ENCODE results near the gene USP20.
A peak's percentile ranks its signal among the peaks of the same experiment; 100 is the strongest.
"Not testable (repeated sequence)": the region's sequence is repeated elsewhere in the genome, so short reads cannot be mapped to it uniquely, and the experiment has no call there.

Gene USP20

DNA sequence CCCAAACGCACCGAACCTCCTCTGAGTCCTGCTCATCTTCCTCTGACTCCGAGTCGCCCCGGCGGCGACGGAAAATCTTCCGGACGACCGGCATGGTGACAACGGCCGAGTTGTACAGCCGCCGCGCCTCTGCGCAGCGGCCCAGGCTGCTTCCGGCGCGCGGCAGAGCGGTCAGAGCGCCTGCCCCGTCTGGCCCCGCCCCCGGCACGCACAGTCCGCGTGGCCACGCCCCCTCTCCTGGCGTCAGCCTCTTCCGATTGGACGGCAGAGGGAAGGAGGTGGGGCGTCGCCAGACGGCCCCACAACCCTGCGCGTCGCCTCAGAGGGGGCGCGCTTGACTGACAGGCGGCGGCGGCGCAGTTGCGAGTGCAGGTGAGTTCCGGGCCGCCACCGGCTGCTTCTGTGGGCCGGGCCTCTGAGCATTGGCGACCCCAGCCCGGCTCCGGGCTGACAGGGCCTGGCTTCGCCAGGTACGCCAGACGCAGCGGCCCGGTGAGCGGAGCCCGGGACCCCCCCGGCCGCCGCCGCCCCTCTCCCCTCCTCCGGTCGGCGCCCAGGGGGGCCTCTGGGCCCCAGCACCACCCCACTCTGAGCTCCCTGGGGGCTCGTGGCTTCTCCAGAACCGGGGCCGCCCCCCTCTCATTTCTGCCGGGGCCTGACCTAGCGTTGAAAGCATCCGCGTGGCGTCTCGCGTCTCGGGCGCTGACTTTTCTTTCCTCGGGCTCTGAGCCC, at the start of gene USP20, which contains the start of gene C9orf78:
TSS of gene USP20 (plus strand) at position 331 of the 732 bp plus-strand sequence. CDS start 17,098 bp downstream, outside the sequence.
TSS of gene C9orf78 (minus strand) at position 148 of the 732 bp plus-strand sequence. CDS start at position 94, 54 bp downstream.
- peak; percentile 94 to 98 for DNase-seq

DNA sequence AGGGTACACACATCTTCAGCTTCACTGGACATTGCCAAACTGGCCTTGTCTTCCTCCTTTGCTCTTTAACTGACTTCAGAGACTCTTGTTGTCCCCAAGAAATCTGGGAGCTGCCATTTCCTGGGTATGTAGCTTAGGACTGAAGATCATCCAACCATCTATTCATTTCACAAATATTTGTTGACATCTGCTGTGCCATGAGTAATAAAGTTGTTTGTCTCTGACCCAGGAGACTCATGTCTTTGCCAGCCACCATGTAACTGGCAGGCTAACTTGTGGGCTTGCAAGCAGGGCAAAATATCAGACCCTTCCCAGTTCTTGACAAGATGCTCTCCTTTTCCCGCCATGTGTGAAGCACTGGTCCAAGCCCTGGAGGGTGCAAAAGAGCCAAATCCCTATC, 49.4 kb upstream of the USP20 start:
- no peak for DNase-seq

DNA sequence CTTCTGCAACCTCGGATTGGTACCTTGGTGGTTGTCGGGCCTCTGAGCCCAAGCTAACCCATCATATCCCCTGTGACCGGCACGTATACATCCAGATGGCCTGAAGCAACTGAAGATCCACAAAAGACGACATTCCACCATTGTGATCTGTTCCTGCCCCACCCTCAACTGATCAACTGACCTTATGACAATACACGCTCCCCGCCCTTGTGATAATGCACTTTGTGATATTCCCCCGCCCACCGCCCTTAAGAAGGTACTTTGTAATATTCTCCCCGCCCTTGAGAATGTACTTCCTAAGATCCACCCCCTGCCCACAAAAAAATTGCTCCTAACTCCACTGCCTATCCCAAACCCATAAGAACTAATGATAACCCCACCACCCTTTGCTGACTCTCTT, 48.8 kb upstream of the USP20 start:
- no peak for DNase-seq

DNA sequence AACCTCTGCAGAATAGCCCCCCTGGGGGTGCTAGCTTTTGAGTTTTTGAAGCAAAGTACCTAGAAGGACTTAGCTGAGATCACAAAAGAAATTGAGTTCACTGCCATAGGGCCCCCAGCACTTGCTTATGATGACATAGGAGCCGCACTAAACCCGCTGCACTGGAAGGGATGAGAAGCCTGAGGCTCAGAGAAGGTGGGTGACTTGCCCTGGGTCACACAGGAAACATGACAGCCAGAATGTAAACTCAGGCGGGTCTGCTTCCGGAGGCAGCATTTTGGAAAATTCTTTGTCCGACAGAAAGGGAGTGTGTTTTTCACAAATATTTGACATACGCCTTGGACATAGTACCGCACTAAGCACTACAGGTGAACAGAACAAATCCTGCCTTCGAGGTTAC, 40.7 kb upstream of the USP20 start:
- no peak for DNase-seq

DNA sequence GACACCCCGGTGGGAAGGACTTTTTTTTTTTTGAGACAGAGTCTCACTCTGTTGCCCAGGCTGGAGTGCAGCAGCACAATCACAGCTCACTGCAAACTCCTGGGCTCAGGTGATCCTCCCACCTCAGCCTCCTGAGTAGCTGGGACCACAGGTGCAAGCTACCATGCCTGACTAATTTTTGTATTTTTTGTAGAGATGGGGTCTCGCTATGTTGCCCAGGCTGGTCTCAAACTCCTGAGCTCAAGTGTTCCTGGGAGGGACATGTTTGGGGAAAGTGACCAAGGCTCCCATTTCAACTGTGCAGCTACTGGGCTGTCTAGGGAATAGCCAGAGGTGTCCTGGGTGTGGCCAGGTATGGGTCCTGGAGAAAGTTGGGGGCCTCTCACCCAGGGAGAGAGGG, 39.2 kb upstream of the USP20 start:
- not testable (repeated sequence) for DNase-seq

DNA sequence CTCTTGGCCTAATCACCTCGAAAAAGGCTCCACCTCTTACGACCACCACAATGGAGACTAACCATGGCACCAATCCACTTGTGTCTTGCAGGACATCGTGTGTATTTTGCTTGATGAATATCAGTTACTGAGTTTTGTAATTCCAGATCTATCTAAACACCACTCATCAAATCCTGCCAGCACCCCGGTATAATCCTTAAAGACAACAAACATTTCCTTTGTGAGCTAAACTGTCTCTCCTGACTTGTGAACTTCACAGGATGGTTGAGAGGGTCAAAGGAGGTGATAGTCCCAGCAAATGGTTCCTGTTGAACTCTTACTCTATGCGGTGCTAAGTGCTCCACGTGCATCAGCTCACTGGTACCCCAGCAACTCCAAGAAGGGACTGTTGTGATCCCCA, 36.3 kb upstream of the USP20 start:
- no peak for DNase-seq

DNA sequence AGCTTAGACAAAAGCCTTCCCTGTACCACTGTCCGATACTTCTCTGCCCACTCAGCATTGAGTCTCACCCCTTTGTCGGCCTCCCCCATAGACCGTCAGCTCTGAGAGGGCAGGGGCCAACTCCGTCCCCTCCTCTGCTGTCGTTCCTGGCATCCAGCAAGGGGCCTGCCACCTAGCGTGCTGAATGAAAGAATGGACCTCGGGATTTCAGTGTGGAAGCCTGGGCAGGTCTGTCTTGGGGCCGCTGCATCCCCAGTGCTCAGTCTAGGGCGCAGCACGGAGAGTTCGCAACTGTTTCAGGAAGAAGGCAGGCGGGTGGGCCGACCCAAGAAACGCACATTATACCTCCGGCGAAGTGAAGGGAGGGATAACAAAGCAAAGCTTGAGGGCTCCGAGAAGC, 33.8 kb upstream of the USP20 start:
- DNase-seq = no peak

DNA sequence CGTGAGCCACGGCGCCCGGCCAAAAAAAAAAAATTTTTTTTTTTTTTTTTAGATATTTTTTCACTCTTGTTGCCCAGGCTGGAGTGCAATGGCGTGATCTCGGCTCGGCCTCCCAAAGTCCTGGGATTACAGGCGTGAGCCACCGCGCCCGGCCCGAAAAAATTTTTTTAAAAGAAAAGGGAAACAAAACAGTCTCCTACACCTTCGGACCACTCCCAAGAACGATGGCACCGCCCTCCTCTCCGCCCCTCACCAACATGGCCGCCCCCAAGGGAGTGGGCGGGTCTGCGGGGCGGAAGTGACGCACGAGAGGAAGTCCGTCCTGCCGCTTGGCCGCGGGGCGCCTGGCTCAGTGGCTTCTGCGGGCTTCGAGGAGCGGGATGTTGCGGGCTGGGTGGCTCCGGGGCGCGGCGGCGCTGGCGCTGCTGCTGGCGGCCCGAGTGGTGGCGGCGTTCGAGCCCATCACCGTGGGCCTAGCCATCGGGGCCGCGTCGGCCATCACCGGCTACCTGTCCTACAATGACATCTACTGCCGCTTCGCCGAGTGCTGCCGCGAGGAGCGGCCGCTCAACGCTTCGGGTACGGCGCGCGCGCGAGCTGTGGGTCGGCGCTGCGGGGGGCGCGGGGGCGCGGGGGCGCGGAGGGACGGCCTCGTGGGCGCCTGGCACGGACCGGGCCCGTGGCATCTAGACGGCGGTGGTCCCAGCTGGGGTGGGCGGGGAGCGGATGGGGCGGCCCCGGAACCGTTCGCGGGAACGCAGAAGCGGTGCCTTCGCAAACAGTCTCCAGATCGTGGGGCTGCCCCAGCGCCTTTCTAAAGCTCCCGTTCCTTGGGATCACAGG, 32.2 kb upstream of the USP20 start, which contains the start of gene TOR1B:
TSS of gene TOR1B (plus strand) at position 352 of the 843 bp plus-strand sequence. CDS start at position 381, 29 bp downstream.
- peak; percentile 94 to 99 for DNase-seq

DNA sequence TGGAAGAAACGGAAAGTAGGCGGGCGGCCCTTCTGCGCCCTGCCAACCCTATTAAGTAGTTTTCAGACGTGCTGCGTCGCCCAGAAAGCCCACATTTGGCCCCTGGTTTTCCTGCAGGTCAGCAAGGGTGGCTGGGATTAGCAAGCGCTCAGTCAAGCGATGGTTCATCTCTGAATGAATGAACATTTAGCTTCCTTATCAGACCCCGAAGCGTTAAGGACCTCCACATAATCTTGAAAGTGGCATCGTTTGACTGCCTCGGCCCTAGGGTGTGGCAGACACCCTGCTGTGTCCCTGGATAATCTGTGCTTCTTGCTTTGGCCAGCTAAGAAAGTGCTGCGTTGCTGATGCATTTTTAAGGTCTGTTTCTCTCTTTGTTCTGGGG, 31.6 kb upstream of the USP20 start:
- DNase-seq = no peak

DNA sequence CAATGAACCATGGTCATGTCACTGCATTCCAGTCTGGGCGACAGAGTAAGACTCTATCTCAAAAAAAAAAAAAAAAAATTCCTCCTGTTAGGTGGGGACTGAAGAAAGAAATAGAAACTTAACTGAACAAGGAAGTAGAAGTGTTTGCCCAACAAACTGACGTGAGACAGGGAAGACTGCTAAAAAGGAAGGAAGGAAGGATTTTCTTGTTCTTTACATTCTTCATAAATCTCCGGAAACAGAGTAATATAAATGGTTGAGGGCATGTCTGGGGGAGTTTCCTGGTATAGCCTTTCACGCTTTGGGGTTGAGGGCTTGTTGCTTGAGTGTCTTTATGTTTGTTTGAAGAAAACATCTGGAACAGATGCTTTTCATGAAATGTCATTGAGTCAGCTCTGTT, 29.2 kb upstream of the USP20 start:
- peak; percentile 34 to 53 for DNase-seq

DNA sequence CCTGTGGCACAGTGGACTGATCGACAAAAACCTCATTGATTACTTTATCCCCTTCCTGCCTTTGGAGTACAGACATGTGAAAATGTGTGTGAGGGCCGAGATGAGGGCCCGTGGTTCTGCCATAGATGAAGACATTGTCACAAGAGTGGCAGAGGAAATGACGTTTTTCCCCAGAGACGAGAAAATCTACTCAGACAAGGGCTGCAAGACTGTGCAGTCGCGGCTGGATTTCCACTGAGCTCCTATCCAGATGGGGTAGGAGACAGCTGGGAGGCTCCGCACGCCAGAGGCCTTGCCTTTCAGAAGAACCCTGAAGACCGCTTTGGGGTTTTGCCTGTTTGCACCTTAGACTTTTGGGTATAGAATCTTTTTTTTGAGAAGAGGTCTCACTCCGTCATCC, 25.9 kb upstream of the USP20 start:
- no peak for DNase-seq

DNA sequence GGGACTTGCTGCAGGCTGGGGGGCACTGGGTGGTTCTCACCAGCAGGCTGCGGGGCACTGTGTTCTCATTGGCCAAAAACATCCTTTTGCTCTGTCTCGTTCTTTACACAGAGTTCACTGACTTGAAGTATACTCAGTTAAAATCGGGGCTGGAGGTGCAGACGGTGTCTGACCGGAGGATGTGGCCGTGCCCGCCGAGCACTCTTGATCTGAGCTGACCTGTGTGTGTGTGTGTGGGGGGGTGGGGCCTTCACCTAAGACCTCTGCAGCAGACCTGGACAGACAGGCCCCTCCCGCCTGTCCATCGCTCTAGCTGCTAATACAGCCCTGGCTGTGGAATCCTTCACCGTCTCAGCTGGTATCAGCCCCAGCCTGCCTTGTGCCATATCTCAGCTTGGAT, 25.1 kb upstream of the USP20 start:
- DNase-seq = no peak

DNA sequence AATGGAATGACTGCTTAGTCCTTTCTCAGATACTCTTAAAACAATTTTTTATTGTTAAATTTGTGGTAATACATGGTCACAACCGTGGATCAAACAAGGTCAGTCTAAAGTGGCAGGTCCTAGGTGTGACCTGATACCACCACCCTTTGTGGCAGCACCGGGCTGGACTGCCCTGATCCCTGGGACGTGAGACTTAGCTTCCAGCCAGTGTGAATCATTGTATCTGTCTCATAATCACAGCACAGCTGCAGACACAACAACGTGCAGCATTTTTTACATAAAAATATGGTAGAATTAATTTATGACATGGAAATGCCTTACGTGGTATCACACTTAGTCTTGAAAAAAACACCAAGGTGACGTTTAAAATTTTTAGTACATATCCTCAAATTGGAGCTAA, 24.5 kb upstream of the USP20 start:
- no peak for DNase-seq

DNA sequence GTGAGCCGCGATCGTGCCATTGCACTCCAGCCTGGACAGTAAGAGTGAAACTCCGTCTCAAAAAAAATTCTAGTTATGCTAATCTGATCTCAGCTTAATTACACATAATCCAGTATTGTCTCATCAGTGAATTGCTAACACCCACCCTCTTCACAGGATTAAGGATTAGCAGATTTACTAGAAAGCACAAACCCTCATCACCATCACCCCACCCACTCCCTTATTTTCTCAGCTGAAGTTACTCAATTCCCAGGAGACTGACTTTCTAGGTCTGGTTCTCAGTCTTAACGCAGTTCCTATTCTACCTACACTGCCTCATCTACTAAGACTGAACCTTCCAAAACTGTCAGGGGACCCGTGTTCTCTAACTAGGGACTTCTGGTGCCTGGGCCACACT, 23.3 kb upstream of the USP20 start:
- DNase-seq = no peak

DNA sequence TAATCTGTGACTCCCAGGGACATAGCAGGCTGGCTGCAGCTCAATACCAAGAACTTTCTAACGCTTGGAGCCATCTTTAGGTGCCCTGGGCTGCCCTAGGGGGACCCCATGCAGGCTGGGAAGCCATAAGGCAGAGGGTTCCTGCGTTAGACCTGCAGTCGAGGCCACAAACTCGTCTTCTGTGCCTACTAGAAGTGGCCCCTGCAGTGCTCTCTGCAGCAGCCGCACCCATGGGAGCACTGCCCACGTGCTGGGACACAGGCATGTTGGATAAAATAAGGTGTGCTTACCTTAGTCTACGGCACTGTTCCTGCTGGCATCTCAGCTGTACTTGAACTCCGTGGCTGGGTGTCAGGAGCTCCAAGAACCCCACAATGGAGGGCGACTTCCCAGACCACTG, 22.9 kb upstream of the USP20 start:
- no peak for DNase-seq

DNA sequence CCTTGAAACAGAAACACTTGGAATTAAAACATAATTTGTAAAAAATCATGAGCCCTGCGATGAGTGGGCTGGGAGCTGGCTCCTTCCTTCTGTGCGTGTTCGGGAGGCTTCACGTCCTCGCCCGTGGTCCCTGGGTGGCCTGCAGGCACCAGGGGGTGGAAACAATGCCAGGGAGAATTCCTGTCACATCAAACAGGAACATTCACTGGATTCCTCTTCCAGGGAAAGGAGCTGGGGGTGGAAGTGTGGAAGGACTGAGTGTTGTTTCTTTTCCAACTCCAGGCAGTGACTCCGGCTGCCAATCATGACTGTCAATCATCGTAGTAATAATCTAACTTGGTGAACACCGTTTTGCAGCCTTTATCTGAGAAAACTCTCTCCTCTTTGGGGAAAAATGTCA, 21.6 kb upstream of the USP20 start:
- DNase-seq = no peak

DNA sequence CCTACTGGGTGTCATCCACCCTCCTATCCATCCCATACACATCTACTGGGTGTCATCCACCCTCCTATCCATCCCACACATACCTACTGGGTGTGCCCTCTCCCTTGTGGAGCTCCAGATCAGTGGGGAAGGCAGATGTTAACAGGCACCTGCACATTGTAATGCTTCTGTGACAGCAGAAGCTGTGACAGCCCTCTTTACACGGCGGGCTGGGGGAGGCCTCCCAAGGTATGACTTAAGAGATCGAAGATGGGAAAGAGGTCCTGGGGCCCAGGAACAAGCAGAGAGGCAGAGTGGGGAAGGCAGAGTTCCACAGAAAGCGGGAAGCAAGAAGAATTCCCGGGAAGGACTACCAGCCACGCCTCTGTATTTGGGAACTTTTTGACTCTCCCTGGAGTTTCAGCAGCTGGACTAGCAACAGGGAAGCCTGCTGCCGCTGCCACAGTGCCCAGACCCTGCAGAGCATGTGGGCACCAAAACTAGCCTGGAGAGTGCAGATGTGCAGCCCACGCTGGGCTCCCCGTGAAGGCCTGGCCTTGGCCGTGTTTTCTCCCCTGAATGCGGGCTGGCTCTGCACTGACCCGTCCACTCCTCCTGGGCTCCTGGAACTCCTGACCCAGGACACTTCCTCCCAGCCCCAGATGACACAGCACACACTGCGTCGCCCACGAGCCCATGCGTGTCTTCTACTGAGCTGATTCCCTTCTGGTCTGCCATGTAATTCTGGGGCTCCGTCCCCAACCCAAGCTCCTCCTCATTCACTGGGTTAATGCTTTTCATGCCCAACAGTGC, 20.6 kb upstream of the USP20 start:
- DNase-seq = peak; percentile 16 to 47

DNA sequence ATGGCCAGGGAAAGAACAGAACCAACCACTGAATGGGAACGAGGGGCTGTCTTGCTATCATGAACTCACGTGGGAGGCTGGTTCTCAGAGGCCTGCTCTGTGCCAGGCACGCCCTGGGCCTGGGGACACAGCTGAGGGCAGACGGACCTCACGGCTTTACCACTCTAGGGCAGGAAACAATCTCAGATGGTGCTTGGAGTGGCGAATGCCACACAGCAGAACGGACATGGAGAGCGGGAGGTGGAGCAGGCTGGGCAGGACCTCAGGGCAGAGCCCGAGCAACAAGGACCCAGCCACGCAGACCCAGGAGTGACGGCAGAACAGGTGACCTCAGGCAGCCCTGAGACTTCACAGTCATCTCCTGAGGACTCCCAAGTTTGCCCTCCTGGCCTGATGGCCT, 20.0 kb upstream of the USP20 start:
- DNase-seq = no peak

DNA sequence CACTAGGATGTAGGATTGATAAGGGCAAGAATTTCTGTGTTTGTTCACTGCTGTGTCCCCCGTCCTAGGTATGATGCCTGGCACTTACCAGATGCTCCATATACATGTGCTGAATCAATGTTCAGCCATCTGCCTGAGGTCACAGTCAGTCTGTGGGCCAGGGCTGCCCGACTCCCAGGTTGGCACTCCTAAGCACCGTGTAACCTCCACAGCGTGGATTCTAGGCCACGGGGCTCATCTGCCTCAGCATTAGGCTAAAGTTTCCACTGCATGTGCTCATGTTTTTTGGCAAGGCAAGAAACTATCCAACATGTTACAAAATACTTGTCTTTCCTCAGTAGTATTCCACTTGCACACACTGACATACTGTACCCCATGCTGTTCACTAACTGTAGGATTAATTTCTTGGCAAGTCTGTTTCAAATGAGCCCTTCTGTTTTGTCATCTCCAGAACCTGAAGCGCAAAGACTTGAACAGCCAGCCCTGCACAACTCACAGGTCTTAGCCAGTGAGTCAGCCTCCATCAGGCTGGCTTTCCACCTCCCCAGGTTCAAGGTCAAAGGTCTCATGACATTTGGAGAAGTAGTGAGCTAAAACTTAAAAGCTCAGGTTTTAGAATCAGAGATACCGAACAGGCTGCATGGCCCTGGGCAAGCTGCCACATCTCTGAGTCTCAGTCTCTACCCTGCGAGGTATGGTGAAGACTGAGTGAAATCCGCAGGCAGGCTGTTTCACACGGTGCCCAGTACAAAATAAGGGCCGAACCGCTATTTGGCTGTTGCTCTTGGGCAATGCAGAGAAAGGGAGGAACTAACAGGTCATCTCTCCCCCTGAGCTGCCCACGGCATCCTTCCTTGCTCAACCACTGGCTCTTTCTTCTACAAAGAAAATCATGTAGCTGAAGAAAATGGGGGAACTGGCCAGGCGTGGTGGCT, 18.5 kb upstream of the USP20 start:
- DNase-seq = peak; percentile 89 to 92

DNA sequence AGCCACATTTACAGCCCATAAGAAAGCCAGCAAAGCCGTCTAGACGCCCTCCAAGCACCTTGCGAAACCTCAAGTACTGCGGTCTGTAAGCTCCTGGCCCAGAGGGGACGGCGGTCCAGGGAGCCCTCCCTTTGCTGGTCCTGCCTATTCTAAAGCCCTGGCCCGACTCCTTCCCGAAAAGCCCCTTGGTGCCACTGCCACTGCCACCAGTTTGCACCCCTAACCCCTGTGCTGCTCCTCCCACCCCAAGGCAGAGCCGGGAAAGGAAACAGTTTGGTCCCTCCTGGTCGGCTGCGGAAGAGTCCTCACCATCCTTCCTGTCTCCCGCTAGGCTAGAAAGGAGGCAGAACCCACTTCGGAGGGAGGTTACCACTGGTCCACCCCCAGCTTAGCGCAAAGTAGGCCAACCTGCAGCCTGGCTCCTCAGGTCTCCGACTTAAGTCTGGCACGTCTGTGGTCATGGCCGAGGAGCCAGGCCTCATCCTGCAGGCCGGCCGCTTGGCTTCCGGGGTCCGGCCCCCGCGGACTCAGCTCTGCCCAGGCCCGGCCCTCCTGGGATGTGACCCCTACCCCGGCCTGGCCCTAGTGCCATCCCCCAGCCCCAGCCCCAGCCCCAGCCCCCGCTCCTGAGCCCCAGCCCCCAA, 12.2 kb upstream of the USP20 start:
- DNase-seq = peak in 1 of 2 donors; percentile 6

DNA sequence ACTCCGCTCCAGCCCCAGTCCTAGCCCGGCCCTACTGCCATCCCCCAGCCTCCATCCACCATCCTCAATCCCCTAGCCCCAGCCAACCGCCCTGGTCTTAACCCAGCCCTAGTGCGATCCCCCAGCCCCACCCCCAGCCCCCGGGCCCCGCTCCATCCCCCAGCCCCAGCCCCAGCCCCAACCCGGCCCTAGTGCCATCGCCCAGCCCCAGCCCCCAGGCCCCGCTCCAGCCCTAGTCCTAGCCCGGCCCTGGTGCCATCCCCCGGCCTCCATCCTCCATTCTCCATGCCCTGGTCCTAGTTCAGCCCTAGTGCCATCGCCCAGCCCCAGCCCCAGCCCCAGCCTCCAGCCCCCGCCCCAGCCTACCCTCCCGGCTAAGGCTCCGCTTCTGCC, 11.7 kb upstream of the USP20 start:
- no peak for DNase-seq
